Tibial nerve (tissue), 3 donors: ENCODE results near the gene SNED1.

Experiments used
- POLR2A ChIP-seq, 2 donors: fragments of 450-650 bp; IDR thresholded peaks; one replicate each; pipeline ENCODE4 v1.6.1; 2017; ENCODE audit warnings: antibody characterized with exemption in 2 of 2, mild to moderate bottlenecking in 2 of 2, moderate library complexity in 2 of 2
- TF ChIP-seq, protein P1 (sequence below), 5 experiments: fragments of 200-600 bp in 3 of 5; fragments of 450-650 bp in 2 of 5; sonication (generic) in 3 of 5; IDR thresholded peaks; one replicate each; pipeline ENCODE4 v1.5.1; 2016 to 2019; ENCODE audit warnings: antibody characterized with exemption in 5 of 5, mild to moderate bottlenecking in 3 of 5, moderate library complexity in 2 of 5

DNA sequence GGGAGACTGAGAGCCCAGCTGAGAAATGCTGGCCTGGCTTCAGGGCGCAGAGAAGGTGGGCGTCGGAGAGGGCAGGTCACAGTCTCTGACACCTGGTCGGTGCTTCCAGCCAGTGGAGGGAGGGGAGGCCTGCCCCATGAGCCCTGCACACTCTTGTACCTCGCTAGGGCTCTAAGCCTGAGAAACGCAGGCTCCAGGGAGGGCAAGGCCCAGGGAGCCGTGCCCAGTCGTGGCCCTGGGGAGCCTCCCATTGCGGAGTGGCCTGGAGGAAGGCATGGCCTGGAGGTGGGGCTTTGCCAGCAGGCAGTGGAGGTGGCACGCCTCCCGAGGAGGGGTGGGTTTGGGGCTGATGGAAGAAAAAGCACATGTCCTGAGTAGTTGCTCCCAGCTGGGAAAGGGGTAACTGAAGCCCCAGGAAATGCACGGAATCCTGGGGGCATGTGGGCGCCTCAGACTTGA, 64.7 kb downstream of the SNED1 start:
- TF ChIP-seq, protein P1, sequence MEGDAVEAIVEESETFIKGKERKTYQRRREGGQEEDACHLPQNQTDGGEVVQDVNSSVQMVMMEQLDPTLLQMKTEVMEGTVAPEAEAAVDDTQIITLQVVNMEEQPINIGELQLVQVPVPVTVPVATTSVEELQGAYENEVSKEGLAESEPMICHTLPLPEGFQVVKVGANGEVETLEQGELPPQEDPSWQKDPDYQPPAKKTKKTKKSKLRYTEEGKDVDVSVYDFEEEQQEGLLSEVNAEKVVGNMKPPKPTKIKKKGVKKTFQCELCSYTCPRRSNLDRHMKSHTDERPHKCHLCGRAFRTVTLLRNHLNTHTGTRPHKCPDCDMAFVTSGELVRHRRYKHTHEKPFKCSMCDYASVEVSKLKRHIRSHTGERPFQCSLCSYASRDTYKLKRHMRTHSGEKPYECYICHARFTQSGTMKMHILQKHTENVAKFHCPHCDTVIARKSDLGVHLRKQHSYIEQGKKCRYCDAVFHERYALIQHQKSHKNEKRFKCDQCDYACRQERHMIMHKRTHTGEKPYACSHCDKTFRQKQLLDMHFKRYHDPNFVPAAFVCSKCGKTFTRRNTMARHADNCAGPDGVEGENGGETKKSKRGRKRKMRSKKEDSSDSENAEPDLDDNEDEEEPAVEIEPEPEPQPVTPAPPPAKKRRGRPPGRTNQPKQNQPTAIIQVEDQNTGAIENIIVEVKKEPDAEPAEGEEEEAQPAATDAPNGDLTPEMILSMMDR (IDR thresholded peaks at IDR 0.05) = no peak
- no peak for TF ChIP-seq POLR2A (IDR thresholded peaks at IDR 0.05)
